ENCODE results near the gene S100A14.
A peak's percentile ranks its signal among the peaks of the same experiment; 100 is the strongest.

- TF ChIP-seq CBFB (CRISPR knock-in tag; IDR thresholded peaks at IDR 0.05; ENCODE audit: low read depth) (no peak), ERG (CRISPR knock-in tag; IDR thresholded peaks at IDR 0.05) (no peak), ZNF281 (CRISPR knock-in tag; IDR thresholded peaks at IDR 0.05) (no peak), ETV6 (CRISPR knock-in tag; IDR thresholded peaks at IDR 0.05) (peak; percentile 48; the same call in 1 of the 2 replicates), SP1 (CRISPR knock-in tag; conservative IDR thresholded peaks at IDR 0.05) (no peak; the same call in 1 of the 2 replicates), ZBTB21 (CRISPR knock-in tag; IDR thresholded peaks at IDR 0.05; ENCODE audit: borderline replicate concordance) (no peak), CREB1 (CRISPR knock-in tag; IDR thresholded peaks at IDR 0.05) (no peak), ATF1 (CRISPR knock-in tag; IDR thresholded peaks at IDR 0.05) (no peak)
- TF ChIP-seq, protein P1, sequence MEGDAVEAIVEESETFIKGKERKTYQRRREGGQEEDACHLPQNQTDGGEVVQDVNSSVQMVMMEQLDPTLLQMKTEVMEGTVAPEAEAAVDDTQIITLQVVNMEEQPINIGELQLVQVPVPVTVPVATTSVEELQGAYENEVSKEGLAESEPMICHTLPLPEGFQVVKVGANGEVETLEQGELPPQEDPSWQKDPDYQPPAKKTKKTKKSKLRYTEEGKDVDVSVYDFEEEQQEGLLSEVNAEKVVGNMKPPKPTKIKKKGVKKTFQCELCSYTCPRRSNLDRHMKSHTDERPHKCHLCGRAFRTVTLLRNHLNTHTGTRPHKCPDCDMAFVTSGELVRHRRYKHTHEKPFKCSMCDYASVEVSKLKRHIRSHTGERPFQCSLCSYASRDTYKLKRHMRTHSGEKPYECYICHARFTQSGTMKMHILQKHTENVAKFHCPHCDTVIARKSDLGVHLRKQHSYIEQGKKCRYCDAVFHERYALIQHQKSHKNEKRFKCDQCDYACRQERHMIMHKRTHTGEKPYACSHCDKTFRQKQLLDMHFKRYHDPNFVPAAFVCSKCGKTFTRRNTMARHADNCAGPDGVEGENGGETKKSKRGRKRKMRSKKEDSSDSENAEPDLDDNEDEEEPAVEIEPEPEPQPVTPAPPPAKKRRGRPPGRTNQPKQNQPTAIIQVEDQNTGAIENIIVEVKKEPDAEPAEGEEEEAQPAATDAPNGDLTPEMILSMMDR (IDR thresholded peaks at IDR 0.05), result no peak
- TF ChIP-seq, protein P2, sequence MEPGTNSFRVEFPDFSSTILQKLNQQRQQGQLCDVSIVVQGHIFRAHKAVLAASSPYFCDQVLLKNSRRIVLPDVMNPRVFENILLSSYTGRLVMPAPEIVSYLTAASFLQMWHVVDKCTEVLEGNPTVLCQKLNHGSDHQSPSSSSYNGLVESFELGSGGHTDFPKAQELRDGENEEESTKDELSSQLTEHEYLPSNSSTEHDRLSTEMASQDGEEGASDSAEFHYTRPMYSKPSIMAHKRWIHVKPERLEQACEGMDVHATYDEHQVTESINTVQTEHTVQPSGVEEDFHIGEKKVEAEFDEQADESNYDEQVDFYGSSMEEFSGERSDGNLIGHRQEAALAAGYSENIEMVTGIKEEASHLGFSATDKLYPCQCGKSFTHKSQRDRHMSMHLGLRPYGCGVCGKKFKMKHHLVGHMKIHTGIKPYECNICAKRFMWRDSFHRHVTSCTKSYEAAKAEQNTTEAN (CRISPR knock-in tag; IDR thresholded peaks at IDR 0.05), result no peak
- TF ChIP-seq, protein P3, sequence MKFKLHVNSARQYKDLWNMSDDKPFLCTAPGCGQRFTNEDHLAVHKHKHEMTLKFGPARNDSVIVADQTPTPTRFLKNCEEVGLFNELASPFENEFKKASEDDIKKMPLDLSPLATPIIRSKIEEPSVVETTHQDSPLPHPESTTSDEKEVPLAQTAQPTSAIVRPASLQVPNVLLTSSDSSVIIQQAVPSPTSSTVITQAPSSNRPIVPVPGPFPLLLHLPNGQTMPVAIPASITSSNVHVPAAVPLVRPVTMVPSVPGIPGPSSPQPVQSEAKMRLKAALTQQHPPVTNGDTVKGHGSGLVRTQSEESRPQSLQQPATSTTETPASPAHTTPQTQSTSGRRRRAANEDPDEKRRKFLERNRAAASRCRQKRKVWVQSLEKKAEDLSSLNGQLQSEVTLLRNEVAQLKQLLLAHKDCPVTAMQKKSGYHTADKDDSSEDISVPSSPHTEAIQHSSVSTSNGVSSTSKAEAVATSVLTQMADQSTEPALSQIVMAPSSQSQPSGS (CRISPR knock-in tag; IDR thresholded peaks at IDR 0.05; ENCODE audit: borderline replicate concordance, low read depth), result no peak
- TF ChIP-seq, protein P4, sequence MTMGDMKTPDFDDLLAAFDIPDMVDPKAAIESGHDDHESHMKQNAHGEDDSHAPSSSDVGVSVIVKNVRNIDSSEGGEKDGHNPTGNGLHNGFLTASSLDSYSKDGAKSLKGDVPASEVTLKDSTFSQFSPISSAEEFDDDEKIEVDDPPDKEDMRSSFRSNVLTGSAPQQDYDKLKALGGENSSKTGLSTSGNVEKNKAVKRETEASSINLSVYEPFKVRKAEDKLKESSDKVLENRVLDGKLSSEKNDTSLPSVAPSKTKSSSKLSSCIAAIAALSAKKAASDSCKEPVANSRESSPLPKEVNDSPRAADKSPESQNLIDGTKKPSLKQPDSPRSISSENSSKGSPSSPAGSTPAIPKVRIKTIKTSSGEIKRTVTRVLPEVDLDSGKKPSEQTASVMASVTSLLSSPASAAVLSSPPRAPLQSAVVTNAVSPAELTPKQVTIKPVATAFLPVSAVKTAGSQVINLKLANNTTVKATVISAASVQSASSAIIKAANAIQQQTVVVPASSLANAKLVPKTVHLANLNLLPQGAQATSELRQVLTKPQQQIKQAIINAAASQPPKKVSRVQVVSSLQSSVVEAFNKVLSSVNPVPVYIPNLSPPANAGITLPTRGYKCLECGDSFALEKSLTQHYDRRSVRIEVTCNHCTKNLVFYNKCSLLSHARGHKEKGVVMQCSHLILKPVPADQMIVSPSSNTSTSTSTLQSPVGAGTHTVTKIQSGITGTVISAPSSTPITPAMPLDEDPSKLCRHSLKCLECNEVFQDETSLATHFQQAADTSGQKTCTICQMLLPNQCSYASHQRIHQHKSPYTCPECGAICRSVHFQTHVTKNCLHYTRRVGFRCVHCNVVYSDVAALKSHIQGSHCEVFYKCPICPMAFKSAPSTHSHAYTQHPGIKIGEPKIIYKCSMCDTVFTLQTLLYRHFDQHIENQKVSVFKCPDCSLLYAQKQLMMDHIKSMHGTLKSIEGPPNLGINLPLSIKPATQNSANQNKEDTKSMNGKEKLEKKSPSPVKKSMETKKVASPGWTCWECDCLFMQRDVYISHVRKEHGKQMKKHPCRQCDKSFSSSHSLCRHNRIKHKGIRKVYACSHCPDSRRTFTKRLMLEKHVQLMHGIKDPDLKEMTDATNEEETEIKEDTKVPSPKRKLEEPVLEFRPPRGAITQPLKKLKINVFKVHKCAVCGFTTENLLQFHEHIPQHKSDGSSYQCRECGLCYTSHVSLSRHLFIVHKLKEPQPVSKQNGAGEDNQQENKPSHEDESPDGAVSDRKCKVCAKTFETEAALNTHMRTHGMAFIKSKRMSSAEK (CRISPR knock-in tag; IDR thresholded peaks at IDR 0.05; ENCODE audit: borderline replicate concordance), result no peak
Measured at GRCh38 chr1:153598309-153599172, 17.6 kb downstream of the S100A14 start.

All from WTC11 (cell line).